Testis (tissue), 3 donors: ENCODE data around the gene PLXDC2. TPM values are rescaled to one million over a fixed set of nuclear protein-coding genes. Genes with fewer than 3 reads are reported as not detected.

Experiments used
- DNase-seq: peaks from one replicate; pipeline ENCODE4 v3.0.0-alpha.2; 2019
- H3K27ac ChIP-seq, 2 donors: fragments of 200-600 bp; sonication (generic); one replicate each; pipeline ENCODE4 v1.5.1; 2019
- H3K27me3 ChIP-seq: fragments of 200-600 bp; sonication (generic); one replicate; pipeline ENCODE4 v1.5.1; 2019
- H3K36me3 ChIP-seq: fragments of 200-600 bp; sonication (generic); one replicate; pipeline ENCODE4 v1.5.1; 2017; ENCODE audit warnings: low read depth; ENCODE audit errors: missing control alignments
- H3K4me1 ChIP-seq: fragments of 200-600 bp; sonication (generic); one replicate; pipeline ENCODE4 v1.5.1; 2019
- H3K4me3 ChIP-seq, 2 donors: fragments of 200-600 bp; sonication (generic); one replicate each; pipeline ENCODE4 v1.5.1; 2017 to 2019
- H3K9me3 ChIP-seq: fragments of 200-600 bp; sonication (generic); one replicate; pipeline ENCODE4 v1.5.1; 2017
- POLR2A ChIP-seq: fragments of 450-650 bp; IDR thresholded peaks from one replicate; pipeline ENCODE4 v1.6.1; 2017; ENCODE audit warnings: antibody characterized with exemption, mild to moderate bottlenecking, moderate library complexity
- WGBS, 2 donors: methylation state at CpG; one replicate each; pipeline ENCODE4 v1.1.5; 2018; 5-methylcytosine and 5-hydroxymethylcytosine counted together
- intact Hi-C: fragments of 100-400 bp; cut with DNase I; formaldehyde crosslinking; loops from one replicate; pipeline ENCODE4 v1.15.1; 2023; ENCODE audit warnings: low total_unique reads
- polyA plus RNA-seq: library from polyadenylated mRNA; stranded (reverse); fragments of 350-450 nt; fragmentation: Illumina TruSeq; extraction: RNeasy Lipid Tissue Mini Kit (QIAGEN cat#74804); gene quantifications from one replicate; pipeline ENCODE4 v1.2.3, GENCODE V29; 2014; ENCODE audit warnings: low read depth, low replicate concordance; ENCODE audit not compliant: insufficient read depth
- total RNA-seq, 2 donors: library from RNA; depleted of rRNA; stranded (reverse); fragments of >200 nt; gene quantifications; one replicate each; pipeline ENCODE4 v1.2.3, GENCODE V29; 2016
- TF ChIP-seq, protein P1 (sequence below), 3 experiments: fragments of 450-650 bp in 2 of 3; fragments of 200-600 bp in 1 of 3; sonication (generic) in 1 of 3; IDR thresholded peaks; one replicate each; pipeline ENCODE4 v1.5.1; 2016 to 2019; ENCODE audit warnings: antibody characterized with exemption in 3 of 3, mild to moderate bottlenecking in 2 of 3, moderate library complexity in 1 of 3

PLXDC2 gene
- total and polyA plus RNA-seq, 3 donors from 2014 or later: 27.5 to 81.7 (median 53.6) TPM

GRCh38 chr10:19869370-19869769 is 53.1 kb downstream of the PLXDC2 start:
- WGBS, 2 donors: 73 to 77% methylated on average over 1 of the region's 1 CpG
- no peaks in the 10 kb centered on the region for H3K27me3 ChIP-seq
- intact Hi-C loops: no loop called here

DNA sequence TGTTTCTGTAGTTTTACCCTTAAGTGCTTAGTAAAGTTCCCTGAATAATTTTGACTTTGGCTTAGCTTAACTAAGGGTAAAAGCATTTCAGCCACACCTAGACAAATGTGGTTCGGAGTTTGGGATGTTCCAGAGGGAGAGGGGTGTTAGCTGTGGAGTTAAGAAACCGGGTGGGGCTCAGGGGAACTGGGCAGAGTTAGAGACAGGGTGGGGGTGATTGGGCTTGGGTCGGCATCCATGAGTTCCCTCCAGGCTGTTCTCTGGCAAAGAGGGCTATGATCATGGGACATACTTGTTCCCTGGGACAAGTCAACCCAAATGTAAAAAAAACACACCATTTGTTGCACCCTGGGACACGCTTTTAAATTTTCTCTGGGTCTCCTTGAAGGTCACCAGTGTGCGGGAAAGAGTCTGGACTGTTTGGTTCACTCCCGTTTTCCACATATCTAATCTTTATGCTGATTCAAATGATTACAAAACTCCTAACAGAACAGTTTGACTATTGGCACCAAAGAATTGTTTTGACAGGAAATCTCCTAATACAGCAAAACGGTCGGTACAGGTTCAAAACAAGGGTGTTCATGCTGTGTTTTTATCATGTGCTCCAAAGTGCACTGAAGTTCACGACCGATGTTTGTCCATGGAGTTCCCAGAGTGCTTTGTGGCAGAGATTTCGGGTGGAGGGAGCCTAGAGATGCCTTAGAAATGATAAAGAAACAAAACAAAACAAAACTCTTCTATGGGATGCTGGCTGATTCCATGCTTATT is 56.5 kb downstream of the PLXDC2 start:
- H3K4me3 ChIP-seq: no peak overlapping the region
- peaks cover 5% of the 10 kb centered on the region for H3K4me1 ChIP-seq
- H3K9me3 ChIP-seq: no peaks in the 10 kb centered on the region
- no peak for TF ChIP-seq POLR2A
- TF ChIP-seq, protein P1, sequence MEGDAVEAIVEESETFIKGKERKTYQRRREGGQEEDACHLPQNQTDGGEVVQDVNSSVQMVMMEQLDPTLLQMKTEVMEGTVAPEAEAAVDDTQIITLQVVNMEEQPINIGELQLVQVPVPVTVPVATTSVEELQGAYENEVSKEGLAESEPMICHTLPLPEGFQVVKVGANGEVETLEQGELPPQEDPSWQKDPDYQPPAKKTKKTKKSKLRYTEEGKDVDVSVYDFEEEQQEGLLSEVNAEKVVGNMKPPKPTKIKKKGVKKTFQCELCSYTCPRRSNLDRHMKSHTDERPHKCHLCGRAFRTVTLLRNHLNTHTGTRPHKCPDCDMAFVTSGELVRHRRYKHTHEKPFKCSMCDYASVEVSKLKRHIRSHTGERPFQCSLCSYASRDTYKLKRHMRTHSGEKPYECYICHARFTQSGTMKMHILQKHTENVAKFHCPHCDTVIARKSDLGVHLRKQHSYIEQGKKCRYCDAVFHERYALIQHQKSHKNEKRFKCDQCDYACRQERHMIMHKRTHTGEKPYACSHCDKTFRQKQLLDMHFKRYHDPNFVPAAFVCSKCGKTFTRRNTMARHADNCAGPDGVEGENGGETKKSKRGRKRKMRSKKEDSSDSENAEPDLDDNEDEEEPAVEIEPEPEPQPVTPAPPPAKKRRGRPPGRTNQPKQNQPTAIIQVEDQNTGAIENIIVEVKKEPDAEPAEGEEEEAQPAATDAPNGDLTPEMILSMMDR (IDR thresholded peaks at IDR 0.05): no peak
- H3K27me3 ChIP-seq: no peaks in the 10 kb centered on the region
- H3K36me3 ChIP-seq: no peaks in the 10 kb centered on the region
- intact Hi-C loops: no loop called here
- WGBS, 2 donors: 73 to 79% methylated on average over 11 of the region's 11 CpGs
- no peak overlapping the region for H3K27ac ChIP-seq
- DNase-seq: no peak

More at GRCh38 chr10:19869370-19869769, 53.1 kb downstream of the PLXDC2 start:
- H3K36me3 ChIP-seq: no peaks in the 10 kb centered on the region
- no peak overlapping the region for H3K4me3 ChIP-seq
- peaks cover 3% of the 10 kb centered on the region for H3K4me1 ChIP-seq
- no peak for DNase-seq
- no peak for TF ChIP-seq POLR2A
- no peaks in the 10 kb centered on the region for H3K9me3 ChIP-seq
- no peak overlapping the region for H3K27ac ChIP-seq

DNA sequence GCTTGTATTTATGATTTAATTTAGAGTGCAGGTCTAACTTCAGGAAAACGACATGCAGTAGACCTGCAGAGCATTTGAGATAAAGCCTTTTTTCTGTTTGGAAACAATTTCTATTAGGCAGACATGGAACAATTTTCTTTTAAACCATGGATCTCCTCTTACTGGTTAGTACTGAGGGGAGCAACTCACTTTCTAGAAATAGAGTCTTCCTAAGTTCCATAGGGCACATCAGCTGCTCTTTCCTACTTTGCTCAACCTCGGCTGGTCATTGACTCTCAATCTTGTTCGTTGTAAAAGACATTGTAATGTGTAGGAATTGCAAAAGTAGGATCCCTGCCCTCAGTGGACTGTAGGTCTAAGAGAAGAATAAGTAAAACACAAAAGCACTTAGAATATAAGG is 58.0 kb downstream of the PLXDC2 start:
- TF ChIP-seq POLR2A: no peak
- TF ChIP-seq, protein P1 (IDR thresholded peaks at IDR 0.05): no peak
- Histone ChIP-seq H3K4me3 (no peak overlapping the region), H3K27ac (no peak overlapping the region), H3K36me3 (no peaks in the 10 kb centered on the region), H3K9me3 (no peaks in the 10 kb centered on the region), H3K27me3 (no peaks in the 10 kb centered on the region), H3K4me1 (peaks cover 6% of the 10 kb centered on the region)
- no peak for DNase-seq
- WGBS, 2 donors: 91 to 93% methylated on average over 3 of the region's 3 CpGs
- intact Hi-C loops: no loop called here

DNA sequence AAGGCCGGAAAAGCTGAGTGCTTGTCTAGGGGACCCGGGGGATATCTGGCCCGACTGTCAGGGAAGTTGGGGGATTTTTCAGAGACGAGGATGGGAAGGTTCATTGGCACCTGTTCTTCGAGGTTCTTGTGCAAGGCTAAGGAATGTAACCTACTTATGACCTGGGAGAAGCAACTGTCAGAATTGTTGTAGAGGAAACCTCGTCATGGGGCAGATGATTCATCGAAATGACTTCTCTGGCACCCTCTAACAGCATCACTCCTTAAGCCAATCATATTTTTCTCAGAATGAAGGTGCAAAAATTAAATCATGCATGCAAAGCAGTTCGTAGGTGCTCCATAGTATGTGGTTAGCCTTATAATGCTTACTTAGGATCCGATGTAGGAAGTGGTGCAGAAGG is 58.6 kb downstream of the PLXDC2 start:
- no peaks in the 10 kb centered on the region for H3K36me3 ChIP-seq
- no peak overlapping the region for H3K27ac ChIP-seq
- no peaks in the 10 kb centered on the region for H3K27me3 ChIP-seq
- 87 to 90% methylated on average over 9 of the region's 9 CpGs for WGBS, 2 donors
- DNase-seq: no peak
- H3K4me3 ChIP-seq: no peak overlapping the region
- no peaks in the 10 kb centered on the region for H3K9me3 ChIP-seq
- intact Hi-C loops: no loop called here
- peaks cover 6% of the 10 kb centered on the region for H3K4me1 ChIP-seq
- TF ChIP-seq POLR2A: no peak
- TF ChIP-seq, protein P1 (IDR thresholded peaks at IDR 0.05): no peak

GRCh38 chr10:19876570-19876969 is 60.3 kb downstream of the PLXDC2 start:
- H3K27me3 ChIP-seq: no peaks in the 10 kb centered on the region
- no peak overlapping the region for H3K4me3 ChIP-seq
- H3K36me3 ChIP-seq: no peaks in the 10 kb centered on the region
- H3K4me1 ChIP-seq: peaks cover 6% of the 10 kb centered on the region
- intact Hi-C loops: no loop called here
- TF ChIP-seq POLR2A: no peak
- TF ChIP-seq, protein P1 (IDR thresholded peaks at IDR 0.05): no peak
- peak overlapping the region in 1 of 2 donors; percentile 17 for H3K27ac ChIP-seq
- H3K9me3 ChIP-seq: no peaks in the 10 kb centered on the region
- no peak for DNase-seq
- WGBS, 2 donors: 58 to 64% methylated on average over 2 of the region's 2 CpGs
